Skeletal muscle satellite cell (primary cell): ENCODE results near the gene EIF4E1B.

Experiments
- H3K27me3 ChIP-seq: 2 replicates; pipeline ENCODE4 v1.7.0; 2013; ENCODE audit warnings: low read length; ENCODE audit not compliant: control insufficient read depth, insufficient read depth
- H3K36me3 ChIP-seq: 2 replicates; pipeline ENCODE4 v1.7.0; 2013; ENCODE audit warnings: mild to moderate bottlenecking, control low read depth, low read length; ENCODE audit not compliant: insufficient read depth
- H3K4me1 ChIP-seq: 2 replicates; pipeline ENCODE4 v1.7.0; 2013; ENCODE audit warnings: low read length; ENCODE audit not compliant: control insufficient read depth, insufficient read depth
- H3K4me2 ChIP-seq: 2 replicates; pipeline ENCODE4 v1.7.0; 2013; ENCODE audit warnings: mild to moderate bottlenecking, low read length
- H3K4me3 ChIP-seq: 2 replicates; pipeline ENCODE4 v1.7.0; 2013; ENCODE audit warnings: low read length
- H3K9ac ChIP-seq: 2 replicates; pipeline ENCODE4 v1.7.0; 2013; ENCODE audit warnings: mild to moderate bottlenecking, low read depth, low read length, moderate library complexity
- H3K9me3 ChIP-seq: replicated peaks from 2 replicates; pipeline ENCODE4 v1.7.0; 2013; ENCODE audit warnings: mild to moderate bottlenecking, control low read depth, low read length

The EIF4E1B gene

GRCh38 chr5:176650354-176650884 lies 19.9 kb downstream of the EIF4E1B start:
- no peaks in the 10 kb centered on the region for H3K27me3 ChIP-seq
- peaks cover 34% of the 10 kb centered on the region for H3K4me1 ChIP-seq
- peaks cover 7% of the 10 kb centered on the region for H3K36me3 ChIP-seq

GRCh38 chr5:176651472-176651980 lies 21.1 kb downstream of the EIF4E1B start:
- peaks cover 7% of the 10 kb centered on the region for H3K36me3 ChIP-seq
- H3K4me2 ChIP-seq = no peak overlapping the region
- H3K4me3 ChIP-seq = no peak overlapping the region
- H3K4me1 ChIP-seq = peaks cover 32% of the 10 kb centered on the region
- no peaks in the 10 kb centered on the region for H3K9me3 ChIP-seq
- no peaks in the 10 kb centered on the region for H3K27me3 ChIP-seq
- no peak overlapping the region for H3K9ac ChIP-seq

More at GRCh38 chr5:176650354-176650884, 19.9 kb downstream of the EIF4E1B start:
- no peaks in the 10 kb centered on the region for H3K9me3 ChIP-seq
- no peak overlapping the region for H3K4me3 ChIP-seq
- H3K4me2 ChIP-seq = no peak overlapping the region
- no peak overlapping the region for H3K9ac ChIP-seq

- Histone ChIP-seq H3K4me3 (no peak overlapping the region), H3K4me1 (peaks cover 28% of the 10 kb centered on the region), H3K4me2 (no peak overlapping the region), H3K27me3 (no peaks in the 10 kb centered on the region), H3K36me3 (peaks cover 9% of the 10 kb centered on the region), H3K9me3 (no peaks in the 10 kb centered on the region), H3K9ac (no peak overlapping the region)
These were observed 21.7 kb downstream of the EIF4E1B start for GRCh38 chr5:176652136-176652535.

- Histone ChIP-seq H3K4me3 (no peak overlapping the region), H3K36me3 (peaks cover 16% of the 10 kb centered on the region), H3K4me1 (peaks cover 20% of the 10 kb centered on the region), H3K9ac (no peak overlapping the region), H3K9me3 (no peaks in the 10 kb centered on the region), H3K4me2 (no peak overlapping the region), H3K27me3 (no peaks in the 10 kb centered on the region)
These were observed 23.2 kb downstream of the EIF4E1B start for GRCh38 chr5:176653401-176654385.

GRCh38 chr5:176654856-176655255 lies 24.4 kb downstream of the EIF4E1B start:
- Histone ChIP-seq H3K9ac (no peak overlapping the region), H3K4me2 (no peak overlapping the region), H3K27me3 (no peaks in the 10 kb centered on the region), H3K36me3 (peaks cover 16% of the 10 kb centered on the region), H3K9me3 (no peaks in the 10 kb centered on the region), H3K4me1 (peaks cover 17% of the 10 kb centered on the region), H3K4me3 (no peak overlapping the region)

GRCh38 chr5:176656467-176656990 lies 26.1 kb downstream of the EIF4E1B start:
- H3K4me3 ChIP-seq = no peak overlapping the region
- no peak overlapping the region for H3K9ac ChIP-seq
- peaks cover 16% of the 10 kb centered on the region for H3K36me3 ChIP-seq
- H3K4me1 ChIP-seq = peaks cover 15% of the 10 kb centered on the region
- no peak overlapping the region for H3K4me2 ChIP-seq
- H3K9me3 ChIP-seq = no peaks in the 10 kb centered on the region
- H3K27me3 ChIP-seq = no peaks in the 10 kb centered on the region

GRCh38 chr5:176658007-176658599 lies 27.6 kb downstream of the EIF4E1B start:
- peaks cover 2% of the 10 kb centered on the region for H3K27me3 ChIP-seq
- H3K9me3 ChIP-seq = no peaks in the 10 kb centered on the region
- H3K4me3 ChIP-seq = no peak overlapping the region
- H3K36me3 ChIP-seq = peaks cover 16% of the 10 kb centered on the region
- H3K9ac ChIP-seq = no peak overlapping the region
- no peak overlapping the region for H3K4me2 ChIP-seq
- peaks cover 9% of the 10 kb centered on the region for H3K4me1 ChIP-seq

GRCh38 chr5:176658817-176659511 lies 28.5 kb downstream of the EIF4E1B start:
- Histone ChIP-seq H3K27me3 (peaks cover 8% of the 10 kb centered on the region), H3K4me3 (no peak overlapping the region), H3K4me1 (no peaks in the 10 kb centered on the region), H3K36me3 (peaks cover 11% of the 10 kb centered on the region), H3K4me2 (no peak overlapping the region), H3K9ac (no peak overlapping the region), H3K9me3 (no peaks in the 10 kb centered on the region)

GRCh38 chr5:176659512-176659839 lies 29.0 kb downstream of the EIF4E1B start:
- Histone ChIP-seq H3K9ac (no peak overlapping the region), H3K4me1 (no peaks in the 10 kb centered on the region), H3K9me3 (no peaks in the 10 kb centered on the region), H3K4me2 (no peak overlapping the region), H3K36me3 (peaks cover 8% of the 10 kb centered on the region), H3K4me3 (no peak overlapping the region), H3K27me3 (peaks cover 13% of the 10 kb centered on the region)

GRCh38 chr5:176659860-176660461 lies 29.5 kb downstream of the EIF4E1B start:
- H3K4me2 ChIP-seq = no peak overlapping the region
- H3K4me1 ChIP-seq = no peaks in the 10 kb centered on the region
- no peak overlapping the region for H3K4me3 ChIP-seq
- no peak overlapping the region for H3K9ac ChIP-seq
- H3K27me3 ChIP-seq = peaks cover 16% of the 10 kb centered on the region
- peaks cover 8% of the 10 kb centered on the region for H3K36me3 ChIP-seq
- H3K9me3 ChIP-seq = no peaks in the 10 kb centered on the region

- H3K9ac ChIP-seq = no peak overlapping the region
- H3K9me3 ChIP-seq = no peaks in the 10 kb centered on the region
- H3K4me2 ChIP-seq = no peak overlapping the region
- H3K27me3 ChIP-seq = peaks cover 22% of the 10 kb centered on the region
- no peaks in the 10 kb centered on the region for H3K4me1 ChIP-seq
- no peak overlapping the region for H3K4me3 ChIP-seq
- H3K36me3 ChIP-seq = peaks cover 8% of the 10 kb centered on the region
These were observed 30.0 kb downstream of the EIF4E1B start for GRCh38 chr5:176660530-176660859.
